SH-SY5Y (cell line): ENCODE data around the gene NECAB2.

Source experiments
- GATA2 ChIP-seq: IDR thresholded peaks from 2 replicates; pipeline ENCODE4 v1.6.1; 2011; ENCODE audit warnings: mild to moderate bottlenecking, low read depth, low read length
- GATA3 ChIP-seq: IDR thresholded peaks from 2 replicates; pipeline ENCODE4 v1.6.1; 2011; ENCODE audit warnings: low read depth, mild to moderate bottlenecking, low read length, moderate library complexity

- TF ChIP-seq GATA2 (no peak), GATA3 (no peak)
Observed at GRCh38 chr16:84044118-84044488, 76.1 kb downstream of the NECAB2 start.
